ENCODE results near the gene FAM237A.
A peak's percentile ranks its signal among the peaks of the same experiment; 100 is the strongest.

Gene FAM237A

DNA sequence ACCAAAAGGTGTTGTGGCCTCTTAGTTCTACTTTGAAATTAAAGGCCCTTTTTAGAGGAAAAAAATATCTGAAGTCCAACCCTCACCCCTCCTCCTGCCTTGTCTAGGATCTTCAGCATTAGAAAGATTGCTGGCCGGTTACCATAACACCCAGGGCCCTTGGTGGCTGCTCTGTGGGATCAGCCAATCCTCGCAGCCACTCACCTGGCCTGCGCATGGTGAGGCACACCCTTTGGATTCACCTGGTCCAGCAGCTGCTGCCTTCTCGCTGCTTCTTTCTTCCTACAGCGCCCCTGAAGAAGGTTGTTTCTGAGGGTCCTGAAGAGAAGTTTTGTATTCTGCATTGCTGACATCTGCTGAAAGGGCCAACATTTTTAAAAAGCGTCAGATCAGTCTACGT is 50.7 kb downstream of the FAM237A start:
- DNase-seq = no peak

DNA sequence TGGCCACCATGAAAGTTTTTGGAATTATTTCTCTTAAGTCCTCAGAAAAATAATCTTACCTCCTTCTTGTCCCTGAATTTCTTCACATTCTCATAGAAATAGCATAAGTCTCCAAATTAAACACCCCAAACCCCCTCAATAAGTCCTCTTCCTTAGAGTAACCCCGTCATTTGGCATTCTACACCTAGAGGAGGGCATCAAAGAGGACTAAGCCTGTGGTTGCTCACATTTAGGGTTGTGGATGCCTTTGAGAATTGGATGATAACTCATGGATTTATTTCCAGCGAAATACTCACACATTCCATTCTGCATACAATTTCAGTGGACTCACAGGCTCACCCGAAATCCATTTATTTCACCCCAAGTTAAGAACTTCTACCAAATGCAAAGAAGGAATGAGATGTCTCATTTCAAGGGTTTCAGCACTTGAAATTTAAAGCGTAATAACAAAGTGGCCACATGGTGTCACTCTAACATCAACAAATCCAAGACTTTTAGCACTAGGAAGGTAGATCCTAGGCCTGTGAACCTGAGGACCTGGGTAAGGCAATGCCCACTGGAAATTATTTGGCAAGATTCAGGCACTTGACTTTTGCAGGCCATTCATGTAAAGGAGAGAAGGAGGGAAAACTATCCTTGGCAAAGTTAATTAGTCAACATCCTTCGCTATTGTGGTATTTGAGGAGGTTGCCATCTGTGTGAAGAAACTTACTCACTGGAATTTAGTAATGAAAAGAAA is 51.3 kb downstream of the FAM237A start:
- DNase-seq = peak; percentile 16

DNA sequence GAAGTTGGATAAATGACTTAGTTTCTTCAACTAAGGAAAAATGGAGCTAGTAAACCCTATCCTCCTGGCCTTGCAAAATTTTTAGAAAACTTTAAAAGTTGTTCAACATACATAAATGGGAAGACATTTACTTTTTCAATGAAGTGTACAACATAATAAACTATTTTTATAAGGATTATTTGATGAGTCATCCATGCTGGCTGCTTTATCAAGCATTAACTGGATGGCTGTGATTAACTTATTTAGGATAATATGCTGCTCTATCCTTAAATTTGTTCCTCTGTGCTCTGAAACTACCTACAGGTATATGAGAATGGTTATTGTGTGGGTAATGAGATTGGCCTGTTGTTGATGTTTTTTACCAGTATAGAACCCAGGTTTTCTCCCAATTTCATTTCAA is 54.6 kb downstream of the FAM237A start:
- DNase-seq = no peak

DNA sequence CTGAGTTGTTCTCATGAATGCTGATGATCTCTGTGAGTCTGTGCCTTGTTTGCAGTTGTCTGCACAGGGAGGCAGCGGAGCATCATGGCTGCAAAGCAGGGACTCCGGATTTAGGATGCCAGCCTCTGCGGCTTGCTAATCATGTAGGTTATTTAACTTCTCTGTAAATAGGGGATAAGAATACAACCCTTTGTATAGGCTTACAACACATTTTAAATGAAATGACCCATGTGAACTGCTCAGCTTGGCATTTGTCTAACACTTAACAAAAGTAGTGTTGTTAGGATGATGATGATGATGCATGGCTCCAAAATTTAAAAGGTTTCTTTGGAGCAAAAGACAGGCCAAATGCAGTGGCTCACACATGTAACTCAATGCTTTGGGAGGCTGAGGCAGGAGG is 56.5 kb downstream of the FAM237A start:
- no peak for DNase-seq
